GM23338 (cell line): ENCODE results near the gene C6. TPM values are rescaled to one million over a fixed set of nuclear protein-coding genes. Genes with fewer than 3 reads are reported as not detected.

ENCODE experiments used
- ATAC-seq: fragments of 200-7000 bp; cut with Tn5 transposase; 3 replicates; pipeline ENCODE4 v1.9.1; 2020
- DNase-seq: peaks from one replicate; pipeline ENCODE4 v3.0.0-alpha.2; 2015; ENCODE audit warnings: low spot score
- H2AFZ ChIP-seq: fragments of 200-600 bp; sonication (generic); 2 replicates; pipeline ENCODE4 v1.8.0; 2016; ENCODE audit warnings: antibody characterized with exemption, mild to moderate bottlenecking, moderate library complexity
- H3F3A ChIP-seq: fragments of 200-600 bp; sonication (generic); replicated peaks from 2 replicates; pipeline ENCODE4 v1.8.0; 2017; ENCODE audit warnings: antibody characterized with exemption, mixed run types, low read depth
- H3K27ac ChIP-seq: fragments of 200-600 bp; sonication (generic); 2 replicates; pipeline ENCODE4 v1.6.1; 2016; ENCODE audit warnings: low read depth
- H3K27me3 ChIP-seq: fragments of 200-600 bp; sonication (generic); 2 replicates; pipeline ENCODE4 v1.8.0; 2016; ENCODE audit warnings: mild to moderate bottlenecking, mixed run types, moderate library complexity; ENCODE audit not compliant: insufficient read depth
- H3K36me3 ChIP-seq: fragments of 200-600 bp; sonication (generic); 2 replicates; pipeline ENCODE4 v1.8.0; 2016; ENCODE audit warnings: mild to moderate bottlenecking; ENCODE audit not compliant: insufficient read depth
- H3K4me1 ChIP-seq: fragments of 200-600 bp; sonication (generic); 2 replicates; pipeline ENCODE4 v1.8.0; 2016; ENCODE audit warnings: mild to moderate bottlenecking, moderate library complexity; ENCODE audit not compliant: insufficient read depth
- H3K4me2 ChIP-seq: fragments of 200-600 bp; sonication (generic); 2 replicates; pipeline ENCODE4 v1.7.1; 2017; ENCODE audit warnings: mixed run types
- H3K4me3 ChIP-seq: fragments of 200-600 bp; sonication (generic); 2 replicates; pipeline ENCODE4 v1.6.1; 2016; ENCODE audit warnings: mixed run types
- H3K79me2 ChIP-seq: fragments of 200-600 bp; sonication (generic); replicated peaks from 2 replicates; pipeline ENCODE4 v1.8.0; 2017; ENCODE audit warnings: mild to moderate bottlenecking; ENCODE audit not compliant: insufficient read depth
- H3K9me2 ChIP-seq: fragments of 200-600 bp; sonication (generic); 2 replicates; pipeline ENCODE4 v1.8.0; 2017; ENCODE audit not compliant: insufficient read depth
- H4K20me1 ChIP-seq: fragments of 200-600 bp; sonication (generic); replicated peaks from 2 replicates; pipeline ENCODE4 v1.8.0; 2017; ENCODE audit warnings: mild to moderate bottlenecking; ENCODE audit not compliant: insufficient read depth
- H3K27ac Mint-ChIP-seq: 2 replicates; pipeline ENCODE4 v1.8.0; 2020; ENCODE audit warnings: inconsistent platforms, mild to moderate bottlenecking, moderate library complexity, mixed read lengths
- H3K27me3 Mint-ChIP-seq: 3 replicates; pipeline ENCODE4 v1.8.0; 2022; ENCODE audit warnings: low read depth, mild to moderate bottlenecking, moderate library complexity, mixed read lengths, inconsistent platforms; ENCODE audit not compliant: insufficient read depth, poor library complexity
- H3K36me3 Mint-ChIP-seq: 3 replicates; pipeline ENCODE4 v1.8.0; 2021; ENCODE audit warnings: low read depth, mild to moderate bottlenecking, inconsistent platforms, moderate library complexity, mixed read lengths
- H3K4me1 Mint-ChIP-seq: 3 replicates; pipeline ENCODE4 v1.8.0; 2020; ENCODE audit warnings: mild to moderate bottlenecking, inconsistent platforms, mixed read lengths
- H3K4me3 Mint-ChIP-seq: 3 replicates; pipeline ENCODE4 v1.8.0; 2021; ENCODE audit warnings: moderate library complexity, mild to moderate bottlenecking, inconsistent platforms, mixed read lengths
- H3K9me3 Mint-ChIP-seq: 3 replicates; pipeline ENCODE4 v1.8.0; 2020; ENCODE audit warnings: moderate library complexity, mild to moderate bottlenecking, inconsistent platforms, mixed read lengths
- CREB1 ChIP-seq: fragments of 250-450 bp; sonication (Bioruptor Pico); IDR thresholded peaks from 2 replicates; pipeline ENCODE4 v1.5.0; 2020; ENCODE audit warnings: low read depth, mild to moderate bottlenecking, moderate library complexity
- ETS1 ChIP-seq: IDR thresholded peaks from 2 replicates; pipeline ENCODE4 v1.6.1; 2016; ENCODE audit warnings: antibody characterized with exemption
- EZH2 ChIP-seq: fragments of 200-600 bp; sonication (generic); IDR thresholded peaks from one replicate; pipeline ENCODE4 v1.8.0; 2017; ENCODE audit warnings: antibody characterized with exemption, mild to moderate bottlenecking, low read depth; ENCODE audit not compliant: unreplicated experiment
- EZH2phosphoT487 ChIP-seq: fragments of 200-600 bp; sonication (generic); IDR thresholded peaks from one replicate; pipeline ENCODE4 v1.8.1; 2018; ENCODE audit warnings: antibody characterized with exemption; ENCODE audit not compliant: unreplicated experiment
- JUNB ChIP-seq: IDR thresholded peaks from one replicate; pipeline ENCODE4 v1.6.1; 2016; ENCODE audit warnings: antibody characterized with exemption; ENCODE audit not compliant: unreplicated experiment
- NANOG ChIP-seq: IDR thresholded peaks from 2 replicates; pipeline ENCODE4 v1.6.1; 2016; ENCODE audit warnings: antibody characterized with exemption, borderline replicate concordance
- POLR2AphosphoS5 ChIP-seq: IDR thresholded peaks from 2 replicates; pipeline ENCODE4 v1.6.1; 2016; ENCODE audit warnings: antibody characterized with exemption, low read depth
- STAT1 ChIP-seq: IDR thresholded peaks from one replicate; pipeline ENCODE4 v1.6.1; 2016; ENCODE audit warnings: antibody characterized with exemption; ENCODE audit not compliant: unreplicated experiment
- ZNF114 ChIP-seq: fragments of 250-450 bp; sonication (Bioruptor Pico); IDR thresholded peaks from 2 replicates; pipeline ENCODE4 v1.5.0; 2020; ENCODE audit warnings: mild to moderate bottlenecking, moderate library complexity
- ZNF331 ChIP-seq: fragments of 250-450 bp; sonication (Bioruptor Pico); IDR thresholded peaks from 2 replicates; pipeline ENCODE4 v1.5.0; 2020; ENCODE audit warnings: low read depth, mild to moderate bottlenecking, moderate library complexity
- ZNF462 ChIP-seq: fragments of 250-450 bp; sonication (Bioruptor Pico); IDR thresholded peaks from 2 replicates; pipeline ENCODE4 v1.5.0; 2020; ENCODE audit warnings: mild to moderate bottlenecking, moderate library complexity
- polyA plus RNA-seq: library from polyadenylated mRNA; unstranded; fragments of >200 nt; fragmentation: Nextera tagmentation; extraction: Ambion mirVana; gene quantifications from 2 replicates; pipeline ENCODE4 v1.2.1, GENCODE V29; 2016
- total RNA-seq: library from RNA; depleted of rRNA; stranded (reverse); fragments of >200 nt; shearing (Covaris generic); gene quantifications from 2 replicates; pipeline ENCODE4 v1.2.3, GENCODE V29; 2014
- TF ChIP-seq, protein P1 (sequence below), 2 experiments: fragments of 200-600 bp in 1 of 2; sonication (generic) in 1 of 2; conservative IDR thresholded peaks; 2 replicates each; pipeline versions ENCODE4 v1.5.1 to v1.6.1; 2016 to 2017; ENCODE audit warnings: antibody characterized with exemption in 2 of 2, low read depth in 2 of 2, mild to moderate bottlenecking in 2 of 2, moderate library complexity in 1 of 2
- TF ChIP-seq, protein P2 (sequence below): IDR thresholded peaks from one replicate; pipeline ENCODE4 v1.6.1; 2018; ENCODE audit warnings: antibody characterized with exemption; ENCODE audit not compliant: unreplicated experiment

Gene C6
- total and polyA plus RNA-seq, 2 experiments from 2014 or later: not detected

GRCh38 chr5:41191249-41191648 is 22.1 kb downstream of the C6 start:
- Mint-ChIP-seq H3K36me3 (no peaks in the 10 kb centered on the region), H3K4me3 (no peak overlapping the region), H3K27ac (peak overlapping the region; percentile 7; the same call in 1 of the 2 replicates), H3K9me3 (no peaks in the 10 kb centered on the region), H3K27me3 (no peaks in the 10 kb centered on the region), H3K4me1 (no peaks in the 10 kb centered on the region)
- H3K36me3 ChIP-seq: no peaks in the 10 kb centered on the region
- H3F3A ChIP-seq: no peaks in the 10 kb centered on the region
- no peak overlapping the region for H2AFZ ChIP-seq
- no peak for TF ChIP-seq JUNB
- no peak for TF ChIP-seq ZNF462 (CRISPR knock-in tag)
- TF ChIP-seq ETS1: no peak
- TF ChIP-seq, protein P1, sequence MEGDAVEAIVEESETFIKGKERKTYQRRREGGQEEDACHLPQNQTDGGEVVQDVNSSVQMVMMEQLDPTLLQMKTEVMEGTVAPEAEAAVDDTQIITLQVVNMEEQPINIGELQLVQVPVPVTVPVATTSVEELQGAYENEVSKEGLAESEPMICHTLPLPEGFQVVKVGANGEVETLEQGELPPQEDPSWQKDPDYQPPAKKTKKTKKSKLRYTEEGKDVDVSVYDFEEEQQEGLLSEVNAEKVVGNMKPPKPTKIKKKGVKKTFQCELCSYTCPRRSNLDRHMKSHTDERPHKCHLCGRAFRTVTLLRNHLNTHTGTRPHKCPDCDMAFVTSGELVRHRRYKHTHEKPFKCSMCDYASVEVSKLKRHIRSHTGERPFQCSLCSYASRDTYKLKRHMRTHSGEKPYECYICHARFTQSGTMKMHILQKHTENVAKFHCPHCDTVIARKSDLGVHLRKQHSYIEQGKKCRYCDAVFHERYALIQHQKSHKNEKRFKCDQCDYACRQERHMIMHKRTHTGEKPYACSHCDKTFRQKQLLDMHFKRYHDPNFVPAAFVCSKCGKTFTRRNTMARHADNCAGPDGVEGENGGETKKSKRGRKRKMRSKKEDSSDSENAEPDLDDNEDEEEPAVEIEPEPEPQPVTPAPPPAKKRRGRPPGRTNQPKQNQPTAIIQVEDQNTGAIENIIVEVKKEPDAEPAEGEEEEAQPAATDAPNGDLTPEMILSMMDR (conservative IDR thresholded peaks at IDR 0.05; ENCODE audit: low read depth in 2 of 2): no peak
- no peak for TF ChIP-seq POLR2AphosphoS5
- TF ChIP-seq ZNF114 (CRISPR knock-in tag): no peak
- TF ChIP-seq CREB1 (CRISPR knock-in tag): no peak
- TF ChIP-seq EZH2: no peak
- no peak for TF ChIP-seq ZNF331 (CRISPR knock-in tag)
- TF ChIP-seq, protein P2, sequence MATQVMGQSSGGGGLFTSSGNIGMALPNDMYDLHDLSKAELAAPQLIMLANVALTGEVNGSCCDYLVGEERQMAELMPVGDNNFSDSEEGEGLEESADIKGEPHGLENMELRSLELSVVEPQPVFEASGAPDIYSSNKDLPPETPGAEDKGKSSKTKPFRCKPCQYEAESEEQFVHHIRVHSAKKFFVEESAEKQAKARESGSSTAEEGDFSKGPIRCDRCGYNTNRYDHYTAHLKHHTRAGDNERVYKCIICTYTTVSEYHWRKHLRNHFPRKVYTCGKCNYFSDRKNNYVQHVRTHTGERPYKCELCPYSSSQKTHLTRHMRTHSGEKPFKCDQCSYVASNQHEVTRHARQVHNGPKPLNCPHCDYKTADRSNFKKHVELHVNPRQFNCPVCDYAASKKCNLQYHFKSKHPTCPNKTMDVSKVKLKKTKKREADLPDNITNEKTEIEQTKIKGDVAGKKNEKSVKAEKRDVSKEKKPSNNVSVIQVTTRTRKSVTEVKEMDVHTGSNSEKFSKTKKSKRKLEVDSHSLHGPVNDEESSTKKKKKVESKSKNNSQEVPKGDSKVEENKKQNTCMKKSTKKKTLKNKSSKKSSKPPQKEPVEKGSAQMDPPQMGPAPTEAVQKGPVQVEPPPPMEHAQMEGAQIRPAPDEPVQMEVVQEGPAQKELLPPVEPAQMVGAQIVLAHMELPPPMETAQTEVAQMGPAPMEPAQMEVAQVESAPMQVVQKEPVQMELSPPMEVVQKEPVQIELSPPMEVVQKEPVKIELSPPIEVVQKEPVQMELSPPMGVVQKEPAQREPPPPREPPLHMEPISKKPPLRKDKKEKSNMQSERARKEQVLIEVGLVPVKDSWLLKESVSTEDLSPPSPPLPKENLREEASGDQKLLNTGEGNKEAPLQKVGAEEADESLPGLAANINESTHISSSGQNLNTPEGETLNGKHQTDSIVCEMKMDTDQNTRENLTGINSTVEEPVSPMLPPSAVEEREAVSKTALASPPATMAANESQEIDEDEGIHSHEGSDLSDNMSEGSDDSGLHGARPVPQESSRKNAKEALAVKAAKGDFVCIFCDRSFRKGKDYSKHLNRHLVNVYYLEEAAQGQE: no peak
- no peak for TF ChIP-seq NANOG
- TF ChIP-seq STAT1: no peak
- no peak for TF ChIP-seq EZH2phosphoT487
- no peak overlapping the region for H3K4me2 ChIP-seq
- no peaks in the 10 kb centered on the region for H3K79me2 ChIP-seq
- DNase-seq: no peak
- H3K27me3 ChIP-seq: no peaks in the 10 kb centered on the region
- 0 out of 2 replicates have a peak, but pooled peaks cover 7% of the 10 kb centered on the region for H3K9me2 ChIP-seq
- H4K20me1 ChIP-seq: no peaks in the 10 kb centered on the region
- H3K4me1 ChIP-seq: no peaks in the 10 kb centered on the region
- H3K27ac ChIP-seq: no peak overlapping the region
- H3K4me3 ChIP-seq: no peak overlapping the region
- ATAC-seq: no peak
